D721Med (cell line): ENCODE results near the gene CAB39L.

ENCODE experiments used
- DNase-seq: peaks from one replicate; pipeline ENCODE4 v3.0.0; 2011; ENCODE audit warnings: low spot score; ENCODE audit not compliant: insufficient read length
- FAIRE-seq: peaks from 2 replicates; lab custom pipeline; 2011; peaks lifted over from hg19 to GRCh38; lab: Jason Lieb, UNC
- TF ChIP-seq, protein P1 (sequence below): IDR thresholded peaks from 2 replicates; pipeline ENCODE4 v1.5.1; 2012; ENCODE audit warnings: mild to moderate bottlenecking, control low read depth; ENCODE audit not compliant: insufficient read depth; ENCODE audit errors: missing control alignments

Gene CAB39L

DNA sequence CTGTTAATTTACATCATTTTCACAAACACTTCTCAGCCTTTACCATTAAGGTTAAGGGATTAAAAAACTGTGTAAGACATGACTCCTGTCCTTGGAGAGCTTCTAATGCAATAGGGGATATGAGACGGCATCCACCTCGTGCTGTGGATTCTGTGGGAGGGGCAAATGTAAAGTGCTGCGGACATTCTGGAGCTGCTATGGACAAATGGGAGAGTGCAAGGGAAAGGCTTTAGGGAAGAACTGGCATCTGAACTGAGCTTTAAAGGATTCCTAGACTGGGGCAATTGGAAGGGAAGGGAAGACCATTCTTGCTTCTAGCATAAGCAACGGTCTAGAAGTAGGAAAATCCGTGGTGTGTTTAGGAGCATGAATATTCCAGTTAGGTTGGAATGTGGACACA is 164.8 kb downstream of the CAB39L start:
- no peak for FAIRE-seq
- TF ChIP-seq, protein P1, sequence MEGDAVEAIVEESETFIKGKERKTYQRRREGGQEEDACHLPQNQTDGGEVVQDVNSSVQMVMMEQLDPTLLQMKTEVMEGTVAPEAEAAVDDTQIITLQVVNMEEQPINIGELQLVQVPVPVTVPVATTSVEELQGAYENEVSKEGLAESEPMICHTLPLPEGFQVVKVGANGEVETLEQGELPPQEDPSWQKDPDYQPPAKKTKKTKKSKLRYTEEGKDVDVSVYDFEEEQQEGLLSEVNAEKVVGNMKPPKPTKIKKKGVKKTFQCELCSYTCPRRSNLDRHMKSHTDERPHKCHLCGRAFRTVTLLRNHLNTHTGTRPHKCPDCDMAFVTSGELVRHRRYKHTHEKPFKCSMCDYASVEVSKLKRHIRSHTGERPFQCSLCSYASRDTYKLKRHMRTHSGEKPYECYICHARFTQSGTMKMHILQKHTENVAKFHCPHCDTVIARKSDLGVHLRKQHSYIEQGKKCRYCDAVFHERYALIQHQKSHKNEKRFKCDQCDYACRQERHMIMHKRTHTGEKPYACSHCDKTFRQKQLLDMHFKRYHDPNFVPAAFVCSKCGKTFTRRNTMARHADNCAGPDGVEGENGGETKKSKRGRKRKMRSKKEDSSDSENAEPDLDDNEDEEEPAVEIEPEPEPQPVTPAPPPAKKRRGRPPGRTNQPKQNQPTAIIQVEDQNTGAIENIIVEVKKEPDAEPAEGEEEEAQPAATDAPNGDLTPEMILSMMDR: no peak

DNA sequence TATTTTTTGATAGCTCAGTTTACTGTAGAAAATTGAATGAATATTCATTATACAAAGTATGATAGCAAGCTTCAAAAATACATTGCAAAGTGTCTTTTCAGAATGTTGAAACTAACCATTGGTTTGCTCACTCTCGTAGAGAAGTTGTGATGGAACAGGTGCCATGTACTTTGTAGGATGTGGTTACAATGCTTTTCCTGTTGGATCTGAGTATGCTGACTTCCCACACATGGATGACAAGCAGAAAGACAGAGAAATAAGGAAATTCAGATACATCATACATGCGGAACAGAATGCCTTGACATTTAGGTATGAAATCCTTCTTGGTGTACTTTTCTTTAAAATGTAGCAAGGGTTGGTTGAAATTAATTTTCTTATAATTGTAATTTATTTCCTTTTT is 165.7 kb downstream of the CAB39L start:
- no peak for DNase-seq
- TF ChIP-seq, protein P1: no peak
- FAIRE-seq: no peak

More for the DNA sequence above, 164.8 kb downstream of the CAB39L start:
- DNase-seq: no peak

DNA sequence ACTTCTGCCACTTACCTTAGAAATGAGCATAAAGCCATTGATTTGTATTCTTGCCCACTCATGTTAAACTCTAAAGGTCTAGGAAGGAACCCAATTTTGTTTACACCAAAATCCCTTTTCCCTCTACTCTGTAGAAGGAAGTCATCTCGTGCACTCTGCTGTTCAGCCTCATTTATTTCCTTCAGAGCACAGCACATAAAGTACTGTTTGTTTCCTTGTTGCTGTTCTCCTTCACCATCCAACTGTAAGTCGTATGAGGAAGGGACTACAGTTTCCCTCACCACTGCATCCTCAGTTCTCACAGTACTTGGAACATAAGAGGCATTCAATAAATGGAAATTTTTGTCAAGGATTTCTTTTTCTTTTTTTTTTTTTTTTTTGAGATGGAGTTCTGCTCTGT is 171.6 kb downstream of the CAB39L start:
- FAIRE-seq (no peak), DNase-seq (no peak)
- TF ChIP-seq, protein P1: no peak

DNA sequence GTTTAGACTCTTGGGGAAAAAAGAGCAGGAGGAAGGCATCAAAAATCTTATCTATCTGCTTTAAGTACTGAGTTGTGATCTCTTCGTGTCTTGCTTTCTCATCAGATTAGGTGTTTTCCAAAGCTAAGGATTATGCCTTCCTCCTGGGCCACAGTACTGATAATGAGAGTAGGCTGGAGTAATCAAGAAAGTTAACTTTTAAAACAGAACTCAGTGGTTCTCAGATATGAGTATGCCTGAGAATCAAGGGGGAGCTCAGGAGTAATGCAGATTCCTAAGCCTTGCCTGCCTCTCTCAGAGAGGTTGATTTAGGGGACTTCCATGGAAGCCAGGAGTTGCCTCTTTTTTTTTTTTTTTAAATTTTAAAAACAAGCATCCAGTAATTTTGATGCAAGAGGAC is 172.6 kb downstream of the CAB39L start:
- TF ChIP-seq, protein P1: no peak
- DNase-seq: no peak
- no peak for FAIRE-seq

DNA sequence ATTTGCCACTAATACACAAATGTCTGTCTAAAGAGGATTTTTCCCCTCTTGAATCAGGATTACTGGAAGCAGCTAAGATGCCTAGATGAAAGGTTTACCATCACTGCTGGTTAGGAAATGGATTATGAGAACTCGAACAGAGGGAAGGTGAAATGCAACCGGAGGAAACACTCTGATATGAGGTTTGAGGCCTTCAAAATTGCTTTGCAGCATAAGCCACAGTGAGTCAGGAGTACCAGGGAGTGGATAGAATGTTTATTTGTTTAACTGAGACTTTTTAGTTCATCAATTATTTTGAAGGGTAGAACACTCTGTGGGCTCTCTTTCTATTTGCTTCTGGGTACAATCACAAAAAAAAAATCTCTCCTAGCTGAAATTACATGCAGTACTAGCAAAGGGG is 178.0 kb downstream of the CAB39L start:
- FAIRE-seq: peak; percentile 86
- DNase-seq: no peak
- TF ChIP-seq, protein P1: no peak

DNA sequence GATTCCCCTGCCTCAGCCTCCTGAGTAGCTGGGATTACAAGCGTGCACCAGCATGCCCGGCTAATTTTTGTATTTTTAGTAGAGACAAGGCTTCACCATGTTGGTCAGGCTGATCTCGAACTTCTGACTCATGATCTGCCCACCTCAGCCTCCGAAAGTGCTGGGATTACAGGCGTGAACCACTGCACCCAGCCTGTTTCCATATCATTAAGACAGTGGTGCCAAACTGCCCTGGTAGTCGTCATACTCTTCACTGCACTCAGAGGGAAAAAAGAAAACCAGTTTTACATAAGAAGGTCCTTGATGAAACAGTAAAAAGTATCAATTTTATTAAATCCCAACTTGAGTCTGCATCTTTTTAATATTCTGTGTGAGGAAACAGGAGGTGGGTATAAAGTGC is 181.2 kb downstream of the CAB39L start:
- TF ChIP-seq, protein P1: no peak
- DNase-seq: no peak
- FAIRE-seq: no peak

GRCh38 chr13:49259586-49259985 is 184.3 kb downstream of the CAB39L start:
- DNase-seq: no peak
- TF ChIP-seq, protein P1: no peak

More at GRCh38 chr13:49259586-49259985, 184.3 kb downstream of the CAB39L start:
- no peak for FAIRE-seq
